Vagina (tissue), 2 donors: ENCODE measurements around the gene ELP1.

Experiments
- POLR2A ChIP-seq, 2 donors: fragments of 450-650 bp; IDR thresholded peaks; one replicate each; pipeline ENCODE4 v1.6.1; 2017; ENCODE audit warnings: antibody characterized with exemption in 2 of 2, mild to moderate bottlenecking in 2 of 2, moderate library complexity in 2 of 2
- TF ChIP-seq, protein P1 (sequence below), 3 experiments: fragments of 450-650 bp in 2 of 3; fragments of 200-600 bp in 1 of 3; sonication (generic) in 1 of 3; IDR thresholded peaks; one replicate each; pipeline ENCODE4 v1.5.1; 2017 to 2019; ENCODE audit warnings: antibody characterized with exemption in 3 of 3, mild to moderate bottlenecking in 2 of 3, moderate library complexity in 2 of 3

DNA sequence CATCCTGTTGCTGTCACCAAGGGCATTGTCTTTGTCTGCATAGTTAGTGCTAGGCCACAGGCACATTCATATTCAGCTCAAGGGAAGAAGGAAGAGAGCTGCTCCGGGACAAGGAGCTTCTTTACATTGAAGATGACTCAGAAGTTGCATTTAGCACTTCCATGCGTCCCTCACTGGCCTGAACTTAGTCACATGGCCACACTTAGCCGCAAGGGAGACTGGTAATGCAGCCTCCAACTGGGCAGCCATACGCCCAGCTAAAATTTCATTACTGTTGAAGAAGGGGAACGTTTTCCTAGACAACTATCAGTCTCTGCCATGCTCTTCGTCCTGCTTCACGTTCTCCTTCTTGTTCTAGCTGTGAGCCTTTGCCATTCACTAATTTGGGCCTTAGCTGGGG, 98.1 kb downstream of the ELP1 start:
- TF ChIP-seq, protein P1, sequence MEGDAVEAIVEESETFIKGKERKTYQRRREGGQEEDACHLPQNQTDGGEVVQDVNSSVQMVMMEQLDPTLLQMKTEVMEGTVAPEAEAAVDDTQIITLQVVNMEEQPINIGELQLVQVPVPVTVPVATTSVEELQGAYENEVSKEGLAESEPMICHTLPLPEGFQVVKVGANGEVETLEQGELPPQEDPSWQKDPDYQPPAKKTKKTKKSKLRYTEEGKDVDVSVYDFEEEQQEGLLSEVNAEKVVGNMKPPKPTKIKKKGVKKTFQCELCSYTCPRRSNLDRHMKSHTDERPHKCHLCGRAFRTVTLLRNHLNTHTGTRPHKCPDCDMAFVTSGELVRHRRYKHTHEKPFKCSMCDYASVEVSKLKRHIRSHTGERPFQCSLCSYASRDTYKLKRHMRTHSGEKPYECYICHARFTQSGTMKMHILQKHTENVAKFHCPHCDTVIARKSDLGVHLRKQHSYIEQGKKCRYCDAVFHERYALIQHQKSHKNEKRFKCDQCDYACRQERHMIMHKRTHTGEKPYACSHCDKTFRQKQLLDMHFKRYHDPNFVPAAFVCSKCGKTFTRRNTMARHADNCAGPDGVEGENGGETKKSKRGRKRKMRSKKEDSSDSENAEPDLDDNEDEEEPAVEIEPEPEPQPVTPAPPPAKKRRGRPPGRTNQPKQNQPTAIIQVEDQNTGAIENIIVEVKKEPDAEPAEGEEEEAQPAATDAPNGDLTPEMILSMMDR (IDR thresholded peaks at IDR 0.05): no peak
- no peak for TF ChIP-seq POLR2A (IDR thresholded peaks at IDR 0.05)
